ENCODE data around the gene BACE2.

DNA sequence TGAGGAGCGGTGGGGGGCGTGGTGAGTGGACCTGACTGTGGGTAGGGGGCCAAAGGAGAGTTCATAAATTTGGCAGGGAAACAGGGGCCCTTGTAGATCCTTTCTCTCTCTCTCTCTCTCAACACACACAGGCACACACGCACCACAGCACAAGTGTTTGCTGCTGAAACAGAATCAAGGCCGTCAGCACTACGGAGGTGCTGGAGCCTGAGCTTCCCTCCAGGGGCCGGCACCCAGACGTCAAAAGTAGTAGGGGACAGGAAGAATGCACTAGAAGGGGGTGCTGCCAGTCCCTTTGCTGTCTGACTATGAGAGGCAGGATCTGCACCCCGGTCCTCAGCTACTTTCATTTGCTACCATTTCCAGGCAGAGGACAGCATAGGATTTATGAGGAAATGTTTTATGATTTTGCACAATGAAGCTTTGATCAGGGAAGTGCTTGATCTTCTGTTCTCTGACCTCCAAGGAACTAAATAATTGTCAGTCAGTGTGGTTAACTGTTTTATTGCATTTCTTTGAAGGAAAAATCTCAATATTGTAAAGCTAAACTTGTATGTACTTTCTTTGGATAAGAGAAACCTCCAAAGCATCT is 74.4 kb downstream of the BACE2 start:
- no peak for TF ChIP-seq EZH2phosphoT487 (IDR thresholded peaks at IDR 0.05; ENCODE audit: low read depth, severe bottlenecking, unreplicated experiment)
- TF ChIP-seq, protein P1, sequence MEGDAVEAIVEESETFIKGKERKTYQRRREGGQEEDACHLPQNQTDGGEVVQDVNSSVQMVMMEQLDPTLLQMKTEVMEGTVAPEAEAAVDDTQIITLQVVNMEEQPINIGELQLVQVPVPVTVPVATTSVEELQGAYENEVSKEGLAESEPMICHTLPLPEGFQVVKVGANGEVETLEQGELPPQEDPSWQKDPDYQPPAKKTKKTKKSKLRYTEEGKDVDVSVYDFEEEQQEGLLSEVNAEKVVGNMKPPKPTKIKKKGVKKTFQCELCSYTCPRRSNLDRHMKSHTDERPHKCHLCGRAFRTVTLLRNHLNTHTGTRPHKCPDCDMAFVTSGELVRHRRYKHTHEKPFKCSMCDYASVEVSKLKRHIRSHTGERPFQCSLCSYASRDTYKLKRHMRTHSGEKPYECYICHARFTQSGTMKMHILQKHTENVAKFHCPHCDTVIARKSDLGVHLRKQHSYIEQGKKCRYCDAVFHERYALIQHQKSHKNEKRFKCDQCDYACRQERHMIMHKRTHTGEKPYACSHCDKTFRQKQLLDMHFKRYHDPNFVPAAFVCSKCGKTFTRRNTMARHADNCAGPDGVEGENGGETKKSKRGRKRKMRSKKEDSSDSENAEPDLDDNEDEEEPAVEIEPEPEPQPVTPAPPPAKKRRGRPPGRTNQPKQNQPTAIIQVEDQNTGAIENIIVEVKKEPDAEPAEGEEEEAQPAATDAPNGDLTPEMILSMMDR (IDR thresholded peaks at IDR 0.05; ENCODE audit: poor library complexity) = no peak
- TF ChIP-seq EZH2 (IDR thresholded peaks at IDR 0.05; ENCODE audit: borderline replicate concordance) = no peak
